GM12872 (cell line): ENCODE results near the gene KLHL26.

Experiments used
- CTCF ChIP-seq: IDR thresholded peaks from 3 replicates; pipeline ENCODE4 v1.5.1; 2011; ENCODE audit warnings: low read depth, mild to moderate bottlenecking, low read length, moderate library complexity; ENCODE audit not compliant: insufficient read depth

Gene KLHL26

GRCh38 chr19:18613589-18614234 lies 23.1 kb upstream of the KLHL26 start:
- no peak for TF ChIP-seq CTCF

GRCh38 chr19:18616023-18616422 lies 20.8 kb upstream of the KLHL26 start:
- no peak for TF ChIP-seq CTCF

GRCh38 chr19:18617562-18617961 lies 19.3 kb upstream of the KLHL26 start:
- no peak for TF ChIP-seq CTCF

GRCh38 chr19:18618236-18618635 lies 18.6 kb upstream of the KLHL26 start:
- TF ChIP-seq CTCF: no peak

GRCh38 chr19:18620311-18620710 lies 16.5 kb upstream of the KLHL26 start:
- no peak for TF ChIP-seq CTCF

GRCh38 chr19:18620902-18621301 lies 15.9 kb upstream of the KLHL26 start:
- TF ChIP-seq CTCF: no peak

GRCh38 chr19:18626906-18627305 lies 9.9 kb upstream of the KLHL26 start:
- no peak for TF ChIP-seq CTCF
